ENCODE data around the gene ULBP1.
"Not testable (repeated sequence)": the region's sequence is repeated elsewhere in the genome, so short reads cannot be mapped to it uniquely, and the experiment has no call there.

Gene ULBP1

GRCh38 chr6:149965194-149966020 is 1.7 kb downstream of the ULBP1 start:
- H3K36me3 ChIP-seq (replicated peaks): no peaks in the 10 kb centered on the region
- H3K4me3 ChIP-seq (ENCODE audit: low read depth, low read length): peak overlapping the region; percentile 49
- DNase-seq: no peak
- H3K27me3 ChIP-seq (replicated peaks): peaks cover 23% of the 10 kb centered on the region
- TF ChIP-seq CTCF (IDR thresholded peaks at IDR 0.05; ENCODE audit: low read depth, low read length, missing control alignments): no peak
- in situ Hi-C loops (cut with HindIII; ENCODE audit: low pct_ligation_motif_present, low sequenced_read_pairs): no loop called here
- H3K27ac ChIP-seq: no peak overlapping the region

GRCh38 chr6:149966319-149966718 is 2.6 kb downstream of the ULBP1 start:
- DNase-seq; H3K27ac ChIP-seq; H3K36me3 ChIP-seq (replicated peaks); in situ Hi-C loops (cut with HindIII; ENCODE audit: low pct_ligation_motif_present, low sequenced_read_pairs); H3K4me3 ChIP-seq (ENCODE audit: low read depth, low read length): not testable (repeated sequence)
- H3K27me3 ChIP-seq (replicated peaks): peaks cover 21% of the 10 kb centered on the region

GRCh38 chr6:149967591-149967990 is 3.8 kb downstream of the ULBP1 start:
- Histone ChIP-seq H3K4me3 (ENCODE audit: low read depth, low read length) (no peak overlapping the region), H3K27ac (no peak overlapping the region), H3K36me3 (replicated peaks) (no peaks in the 10 kb centered on the region), H3K27me3 (replicated peaks) (peaks cover 25% of the 10 kb centered on the region)
- no peak for DNase-seq
- no peak for TF ChIP-seq CTCF (IDR thresholded peaks at IDR 0.05; ENCODE audit: low read depth, low read length, missing control alignments)
- in situ Hi-C loops (cut with HindIII; ENCODE audit: low pct_ligation_motif_present, low sequenced_read_pairs): no loop called here

- H3K4me3 ChIP-seq (ENCODE audit: low read depth, low read length); H3K36me3 ChIP-seq (replicated peaks); in situ Hi-C loops (cut with HindIII; ENCODE audit: low pct_ligation_motif_present, low sequenced_read_pairs); DNase-seq; H3K27ac ChIP-seq: not testable (repeated sequence)
- peaks cover 25% of the 10 kb centered on the region for H3K27me3 ChIP-seq (replicated peaks)
These were observed 4.3 kb downstream of the ULBP1 start for GRCh38 chr6:149967999-149968398.

GRCh38 chr6:149968909-149969308 is 5.2 kb downstream of the ULBP1 start:
- DNase-seq; H3K36me3 ChIP-seq (replicated peaks); H3K27ac ChIP-seq; in situ Hi-C loops (cut with HindIII; ENCODE audit: low pct_ligation_motif_present, low sequenced_read_pairs); H3K4me3 ChIP-seq (ENCODE audit: low read depth, low read length): not testable (repeated sequence)
- H3K27me3 ChIP-seq (replicated peaks): peaks cover 24% of the 10 kb centered on the region

GRCh38 chr6:149969635-149970034 is 5.9 kb downstream of the ULBP1 start:
- no peaks in the 10 kb centered on the region for H3K36me3 ChIP-seq (replicated peaks)
- H3K27me3 ChIP-seq (replicated peaks): peaks cover 17% of the 10 kb centered on the region
- TF ChIP-seq CTCF (IDR thresholded peaks at IDR 0.05; ENCODE audit: low read depth, low read length, missing control alignments): no peak
- H3K4me3 ChIP-seq (ENCODE audit: low read depth, low read length): no peak overlapping the region
- no peak for DNase-seq
- H3K27ac ChIP-seq: no peak overlapping the region
- in situ Hi-C loops (cut with HindIII; ENCODE audit: low pct_ligation_motif_present, low sequenced_read_pairs): no loop called here

DNA sequence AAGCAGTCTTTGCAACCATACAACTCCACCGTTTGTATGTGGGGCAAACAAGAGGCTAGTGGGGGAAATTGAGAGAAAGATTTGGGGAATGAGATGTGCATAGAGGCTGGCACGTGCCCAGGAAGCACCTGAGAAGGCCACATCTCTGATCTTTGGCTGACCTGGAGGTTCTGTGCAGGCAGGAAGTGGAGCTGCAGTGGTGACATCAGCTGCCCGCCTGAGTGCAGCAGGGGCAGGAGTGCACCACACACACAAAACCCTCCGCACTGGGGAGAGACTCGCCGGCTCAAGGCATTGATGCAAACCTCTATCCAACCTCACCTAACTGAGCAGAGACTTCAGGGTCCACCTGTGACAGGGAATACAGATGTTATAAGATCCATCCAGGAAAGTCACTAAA is 10.7 kb downstream of the ULBP1 start:
- H3K27me3 ChIP-seq (replicated peaks): peaks cover 37% of the 10 kb centered on the region
- H3K27ac ChIP-seq; H3K36me3 ChIP-seq (replicated peaks); H3K4me3 ChIP-seq (ENCODE audit: low read depth, low read length); in situ Hi-C loops (cut with HindIII; ENCODE audit: low pct_ligation_motif_present, low sequenced_read_pairs); DNase-seq: not testable (repeated sequence)

DNA sequence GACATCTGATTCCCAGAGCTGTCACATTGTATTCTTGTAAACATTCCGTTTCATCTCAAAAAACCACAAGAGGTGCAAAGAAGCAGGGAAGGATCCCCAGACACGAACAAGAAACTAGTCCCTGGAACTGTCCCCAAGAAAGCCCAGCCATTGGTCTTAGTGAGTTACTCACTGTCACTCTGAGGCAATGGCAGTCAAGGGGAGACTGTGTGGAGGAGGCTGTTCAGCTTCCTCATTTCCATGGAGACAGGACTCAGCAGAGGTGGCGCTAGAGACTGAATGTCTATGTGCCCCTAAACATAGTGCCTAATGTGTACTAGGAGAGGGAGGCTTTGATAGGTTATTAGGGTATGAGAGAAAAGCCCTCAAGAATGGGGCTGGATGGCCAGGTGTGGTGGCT is 11.1 kb downstream of the ULBP1 start:
- TF ChIP-seq CTCF (IDR thresholded peaks at IDR 0.05; ENCODE audit: low read depth, low read length, missing control alignments): no peak
- in situ Hi-C loops (cut with HindIII; ENCODE audit: low pct_ligation_motif_present, low sequenced_read_pairs): no loop called here
- peaks cover 38% of the 10 kb centered on the region for H3K27me3 ChIP-seq (replicated peaks)
- DNase-seq: no peak
- H3K36me3 ChIP-seq (replicated peaks): no peaks in the 10 kb centered on the region
- H3K4me3 ChIP-seq (ENCODE audit: low read depth, low read length): no peak overlapping the region
- H3K27ac ChIP-seq: no peak overlapping the region
